H7 (cell line): ENCODE measurements around the gene WBP4. TPM values are rescaled to one million over a fixed set of nuclear protein-coding genes. Genes with fewer than 3 reads are reported as not detected.

ENCODE experiments used
- total RNA-seq: library from RNA; depleted of rRNA; stranded (reverse); fragments of >200 nt; shearing (Covaris generic); gene quantifications from 2 replicates; pipeline ENCODE4 v1.2.3, GENCODE V29; 2014; rRNA removed

WBP4 gene
- total RNA-seq, 1 experiment from 2014 or later, result 6.6 TPM

Other genes starting within 250 kb of the WBP4 start
- gene ELF1, start 42.2 kb upstream of the WBP4 start, total RNA-seq, result 18.6 and 19.1 TPM in 2 replicates
- gene KBTBD6, start 71.3 kb downstream of the WBP4 start, total RNA-seq, result 8.4 and 10.8 TPM in 2 replicates
- 13.3 and 15.1 TPM in 2 replicates for gene KBTBD7, start 133.1 kb downstream of the WBP4 start, total RNA-seq
- gene MTRF1, start 202.1 kb downstream of the WBP4 start, total RNA-seq, result 10.1 and 10.3 TPM in 2 replicates
- 11.4 and 14.2 TPM in 2 replicates for gene NAA16, start 249.8 kb downstream of the WBP4 start, total RNA-seq